ENCODE measurements around the gene ZNF365.
"Not testable (repeated sequence)": the region's sequence is repeated elsewhere in the genome, so short reads cannot be mapped to it uniquely, and the experiment has no call there.

ZNF365 gene

GRCh38 chr10:62373995-62374861, at the start of gene ZNF365:
TSS of gene ZNF365 (plus strand) at chr10:62374369. CDS start at chr10:62376194, 1,825 bp downstream.
- no peak for FAIRE-seq
- no peak for DNase-seq (ENCODE audit: insufficient read length, low spot score)

- DNase-seq (ENCODE audit: insufficient read length, low spot score), result no peak
- no peak for FAIRE-seq
Observed at GRCh38 chr10:62326176-62326575, 48.0 kb upstream of the ZNF365 start.

GRCh38 chr10:62327885-62328284, 46.3 kb upstream of the ZNF365 start:
- FAIRE-seq (no peak), DNase-seq (ENCODE audit: insufficient read length, low spot score) (no peak)

GRCh38 chr10:62330213-62330612, 44.0 kb upstream of the ZNF365 start:
- FAIRE-seq (no peak), DNase-seq (ENCODE audit: insufficient read length, low spot score) (no peak)

GRCh38 chr10:62332406-62332805, 41.8 kb upstream of the ZNF365 start:
- FAIRE-seq (no peak), DNase-seq (ENCODE audit: insufficient read length, low spot score) (no peak)

GRCh38 chr10:62333135-62333889, 40.9 kb upstream of the ZNF365 start:
- no peak for FAIRE-seq
- no peak for DNase-seq (ENCODE audit: insufficient read length, low spot score)

- FAIRE-seq (no peak), DNase-seq (ENCODE audit: insufficient read length, low spot score) (no peak)
Observed at GRCh38 chr10:62333988-62334682, 40.0 kb upstream of the ZNF365 start.

- no peak for DNase-seq (ENCODE audit: insufficient read length, low spot score)
- no peak for FAIRE-seq
Observed at GRCh38 chr10:62335326-62335725, 38.8 kb upstream of the ZNF365 start.

- no peak for FAIRE-seq
- no peak for DNase-seq (ENCODE audit: insufficient read length, low spot score)
Observed at GRCh38 chr10:62336404-62336803, 37.8 kb upstream of the ZNF365 start.

- FAIRE-seq (no peak), DNase-seq (ENCODE audit: insufficient read length, low spot score) (no peak)
Observed at GRCh38 chr10:62341419-62341818, 32.8 kb upstream of the ZNF365 start.

GRCh38 chr10:62343000-62343399, 31.2 kb upstream of the ZNF365 start:
- DNase-seq (ENCODE audit: insufficient read length, low spot score) (no peak), FAIRE-seq (no peak)

GRCh38 chr10:62348029-62348428, 26.1 kb upstream of the ZNF365 start:
- FAIRE-seq (no peak), DNase-seq (ENCODE audit: insufficient read length, low spot score) (no peak)

GRCh38 chr10:62352356-62352970, 21.7 kb upstream of the ZNF365 start:
- FAIRE-seq, result no peak
- DNase-seq (ENCODE audit: insufficient read length, low spot score), result no peak

- no peak for DNase-seq (ENCODE audit: insufficient read length, low spot score)
- no peak for FAIRE-seq
Observed at GRCh38 chr10:62354916-62355315, 19.3 kb upstream of the ZNF365 start.

- no peak for DNase-seq (ENCODE audit: insufficient read length, low spot score)
- no peak for FAIRE-seq
Observed at GRCh38 chr10:62356447-62356846, 17.7 kb upstream of the ZNF365 start.

- not testable (repeated sequence) for DNase-seq (ENCODE audit: insufficient read length, low spot score); FAIRE-seq
Observed at GRCh38 chr10:62358151-62358550, 16.0 kb upstream of the ZNF365 start.

GRCh38 chr10:62373639-62373994, 552 bp upstream of the ZNF365 start:
- DNase-seq (ENCODE audit: insufficient read length, low spot score) (no peak), FAIRE-seq (no peak)

GRCh38 chr10:62374862-62375710, 917 bp downstream of the ZNF365 start:
- DNase-seq (ENCODE audit: insufficient read length, low spot score), result no peak
- no peak for FAIRE-seq

- DNase-seq (ENCODE audit: insufficient read length, low spot score) (no peak), FAIRE-seq (no peak)
Observed at GRCh38 chr10:62376071-62377025, 2.2 kb downstream of the ZNF365 start.
